ENCODE data around the gene MYOD1.

Gene MYOD1

DNA sequence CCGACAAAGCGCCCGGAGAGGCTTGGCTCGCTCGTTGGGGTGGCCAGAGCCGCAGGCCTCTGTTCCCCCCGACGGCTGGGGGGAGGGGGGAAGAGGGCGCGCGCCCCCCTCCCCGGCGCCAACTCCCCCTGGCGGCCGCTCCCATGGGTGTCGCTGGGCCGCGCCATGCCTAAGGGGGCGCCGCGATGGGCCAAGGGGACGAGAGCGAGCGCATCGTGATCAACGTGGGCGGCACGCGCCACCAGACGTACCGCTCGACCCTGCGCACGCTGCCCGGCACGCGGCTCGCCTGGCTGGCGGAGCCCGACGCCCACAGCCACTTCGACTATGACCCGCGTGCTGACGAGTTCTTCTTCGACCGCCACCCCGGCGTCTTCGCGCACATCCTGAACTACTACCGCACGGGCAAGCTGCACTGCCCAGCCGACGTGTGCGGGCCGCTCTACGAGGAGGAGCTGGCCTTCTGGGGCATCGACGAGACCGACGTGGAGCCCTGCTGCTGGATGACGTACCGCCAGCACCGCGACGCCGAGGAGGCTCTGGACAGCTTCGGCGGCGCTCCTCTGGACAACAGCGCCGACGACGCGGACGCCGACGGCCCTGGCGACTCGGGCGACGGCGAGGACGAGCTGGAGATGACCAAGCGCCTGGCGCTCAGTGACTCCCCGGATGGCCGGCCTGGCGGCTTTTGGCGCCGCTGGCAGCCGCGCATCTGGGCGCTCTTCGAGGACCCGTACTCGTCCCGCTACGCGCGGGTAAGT is 16.6 kb downstream of the MYOD1 start:
- DNase-seq, result no peak

- DNase-seq, result no peak
Observed at GRCh38 chr11:17736579-17736893, 17.2 kb downstream of the MYOD1 start.

DNA sequence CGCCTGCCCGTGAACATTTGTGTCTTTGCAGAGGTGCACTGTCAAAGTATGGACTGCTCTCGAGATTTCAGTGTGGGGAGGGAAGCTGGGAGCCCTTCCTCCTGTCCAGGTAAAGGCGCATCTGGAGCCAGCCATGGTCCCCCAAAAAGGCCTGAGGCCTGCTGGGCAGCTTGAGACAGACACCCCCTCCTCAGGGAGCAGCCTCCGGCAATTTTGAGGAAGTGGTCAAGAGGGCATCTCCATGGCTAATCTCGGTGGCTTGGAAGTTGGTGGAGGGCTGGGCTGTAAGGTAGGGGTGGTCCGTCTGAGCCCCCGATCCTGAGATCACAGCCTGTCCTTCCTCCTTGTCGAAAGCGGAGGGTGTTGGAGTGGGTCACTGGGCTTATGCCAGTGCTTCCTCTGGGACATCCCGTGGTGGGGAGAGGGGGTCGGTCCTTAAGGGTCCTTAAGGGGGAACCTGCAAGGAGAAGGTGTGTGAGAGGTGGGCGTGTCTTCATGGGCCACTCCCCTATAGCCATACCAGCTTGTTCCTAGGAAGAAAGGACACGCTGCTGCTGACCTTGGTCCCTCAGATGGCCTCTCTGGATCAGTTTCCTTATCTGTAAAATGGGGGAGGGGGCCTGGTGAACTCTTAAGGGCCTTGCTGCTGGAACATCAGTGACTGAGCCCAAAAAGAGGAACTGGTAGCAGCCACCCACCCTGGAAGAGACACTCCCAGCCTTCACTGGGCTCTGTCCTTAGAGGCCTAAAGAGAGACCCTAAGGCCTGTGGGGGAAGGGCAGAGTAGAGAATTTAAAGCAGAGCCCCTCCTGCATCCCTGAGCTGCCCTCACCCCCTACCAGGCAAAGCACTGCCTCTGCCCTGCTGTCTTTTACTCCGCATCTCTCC is 17.8 kb downstream of the MYOD1 start:
- DNase-seq, result no peak

- DNase-seq, result no peak
Observed at GRCh38 chr11:17738151-17738973, 19.0 kb downstream of the MYOD1 start.

- no peak for DNase-seq
Observed at GRCh38 chr11:17739945-17740338, 20.6 kb downstream of the MYOD1 start.

DNA sequence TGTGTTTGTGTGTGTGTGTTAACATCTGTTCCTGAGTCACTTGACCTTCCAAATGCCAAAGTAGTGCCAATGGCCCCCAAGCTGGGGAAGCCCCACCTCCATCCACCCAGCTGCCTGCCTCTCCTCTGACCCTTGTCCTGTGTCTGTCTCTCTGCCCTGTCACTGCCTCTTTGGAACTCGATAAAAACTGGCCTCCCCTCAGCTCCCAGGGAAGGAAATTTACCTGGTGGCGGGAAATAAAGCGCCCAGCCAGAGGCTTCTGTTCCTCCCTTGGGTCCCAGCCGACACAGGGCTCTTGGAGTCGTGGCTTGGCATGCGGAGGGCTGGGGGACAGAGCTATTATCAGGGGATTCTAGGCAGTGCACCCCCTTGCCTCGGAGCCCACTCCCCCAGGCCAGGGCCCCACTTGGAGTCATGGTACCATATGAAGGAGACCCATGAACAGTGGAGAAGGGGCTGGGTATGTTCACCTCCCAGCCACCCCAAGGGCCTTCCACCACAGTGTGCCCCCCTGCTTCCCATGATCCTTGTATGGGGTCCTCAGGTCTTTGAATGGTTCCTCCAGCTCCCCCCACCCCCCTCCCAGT is 21.4 kb downstream of the MYOD1 start:
- DNase-seq, result no peak

DNA sequence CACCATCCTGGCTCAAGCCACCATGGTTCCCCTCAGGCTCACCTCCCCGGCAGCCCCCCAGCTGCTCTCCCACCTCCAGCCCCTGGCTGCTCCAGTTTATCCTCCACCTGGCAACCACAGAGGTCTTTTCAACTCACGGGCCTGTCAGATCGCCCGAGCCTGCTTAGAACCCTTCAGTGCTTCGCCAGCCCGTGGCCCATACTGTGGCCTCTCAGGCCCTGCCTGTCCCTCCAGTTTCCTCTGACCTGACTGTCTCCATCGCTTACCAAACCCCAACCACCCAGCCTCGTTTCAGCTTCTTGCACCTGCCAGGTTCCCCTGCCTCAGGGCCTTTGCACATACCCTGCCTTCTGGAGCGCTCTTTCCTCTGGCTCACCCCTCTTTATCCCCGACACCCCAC is 22.1 kb downstream of the MYOD1 start:
- DNase-seq, result no peak

- DNase-seq, result no peak
Observed at GRCh38 chr11:17742019-17742418, 22.6 kb downstream of the MYOD1 start.

DNA sequence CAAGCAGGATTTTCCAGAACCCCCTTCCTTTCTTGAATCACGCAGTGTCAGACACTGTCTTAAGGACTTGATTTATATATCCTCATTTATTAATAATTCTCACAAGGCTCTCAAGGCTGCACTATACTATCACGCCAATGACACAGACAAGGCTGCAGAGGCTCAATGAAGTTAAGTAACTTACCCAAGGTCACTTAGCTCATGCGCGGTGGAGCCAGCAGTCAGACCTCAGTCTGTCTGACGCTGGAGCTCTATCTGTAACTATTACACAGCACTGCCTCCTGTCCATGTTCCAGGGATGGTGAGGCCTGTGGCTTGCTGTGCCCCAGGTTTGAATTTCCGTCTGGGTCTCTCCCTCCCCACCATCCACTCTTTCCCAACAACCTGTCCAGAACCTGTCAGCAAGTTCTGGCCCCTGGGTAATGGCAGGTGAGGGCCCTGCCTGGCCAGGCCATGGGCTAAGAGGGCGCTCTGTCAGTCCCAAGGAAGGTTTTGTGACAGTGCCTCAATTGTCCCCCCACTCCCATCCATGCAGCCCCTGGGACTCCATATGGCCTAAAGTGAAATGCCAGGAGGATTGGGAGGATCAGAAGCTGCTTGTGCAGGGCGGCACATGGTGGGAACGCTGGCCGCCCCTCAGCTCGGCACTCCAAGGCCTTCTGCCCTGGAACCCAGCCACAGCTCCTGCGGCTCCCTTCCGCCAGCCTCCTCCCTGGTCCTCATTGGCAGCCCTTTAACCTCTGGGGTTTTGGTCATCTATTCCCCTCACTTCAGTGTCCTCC is 23.8 kb downstream of the MYOD1 start:
- no peak for DNase-seq

- DNase-seq, result no peak
Observed at GRCh38 chr11:17743808-17744119, 24.4 kb downstream of the MYOD1 start.

DNA sequence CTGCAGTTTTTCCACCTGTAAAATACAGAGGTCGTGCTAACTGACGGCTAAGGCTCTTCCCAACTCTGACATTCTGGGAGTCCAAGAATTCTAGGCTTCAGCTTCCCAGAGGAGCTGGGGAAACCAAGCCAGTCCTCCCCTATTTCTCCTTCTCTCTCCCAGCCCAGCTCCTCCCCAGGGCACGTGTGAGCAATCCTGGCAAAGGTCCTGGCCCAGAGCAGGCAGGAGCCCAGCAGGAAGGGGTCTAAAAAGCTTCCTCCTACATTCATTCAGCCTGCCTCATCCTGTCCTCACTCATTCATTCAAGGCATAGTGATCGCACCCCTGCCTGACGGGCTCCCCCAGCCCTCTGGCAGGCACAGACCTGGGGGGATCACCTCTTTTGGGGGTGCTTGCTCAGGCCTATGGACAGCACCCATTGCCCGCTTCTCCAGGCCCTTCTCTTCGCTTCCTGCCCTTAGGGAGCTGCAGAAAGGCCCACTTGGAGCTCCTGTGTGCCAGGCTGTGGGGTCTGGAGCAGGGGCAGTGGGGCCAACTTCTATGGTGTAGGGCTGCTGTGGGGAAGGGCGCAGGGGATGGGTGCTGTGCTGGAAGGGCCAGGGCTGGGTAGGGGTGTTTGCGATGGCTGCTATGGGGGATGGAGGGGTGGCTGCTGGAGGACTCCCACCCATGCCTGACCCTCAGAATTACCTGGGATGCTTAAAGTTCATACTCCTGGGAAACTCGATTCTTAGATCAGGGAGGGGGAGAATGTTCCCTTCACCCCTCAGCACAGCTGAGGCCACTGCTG is 25.0 kb downstream of the MYOD1 start:
- no peak for DNase-seq

GRCh38 chr11:17745023-17745772 is 25.8 kb downstream of the MYOD1 start:
- no peak for DNase-seq

DNA sequence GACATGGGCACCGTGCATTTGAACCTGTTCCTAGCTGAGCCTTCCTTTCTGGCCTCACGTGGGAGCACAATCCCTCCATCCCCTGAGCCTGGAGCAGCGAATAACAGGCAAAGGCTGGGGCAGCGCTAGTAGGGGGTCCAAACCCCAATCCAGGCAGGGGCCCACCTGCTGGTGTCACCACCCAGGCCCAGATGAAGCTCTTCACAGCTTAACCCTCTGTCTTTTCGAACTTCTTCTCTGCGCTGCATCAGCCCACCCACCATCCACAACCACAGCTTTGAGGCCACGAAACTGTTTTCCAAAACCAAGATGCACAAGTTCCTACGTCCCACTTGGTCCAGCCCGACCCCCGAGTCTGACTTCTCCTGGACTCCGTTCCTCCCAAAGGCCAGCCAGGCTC is 26.7 kb downstream of the MYOD1 start:
- DNase-seq, result no peak

DNA sequence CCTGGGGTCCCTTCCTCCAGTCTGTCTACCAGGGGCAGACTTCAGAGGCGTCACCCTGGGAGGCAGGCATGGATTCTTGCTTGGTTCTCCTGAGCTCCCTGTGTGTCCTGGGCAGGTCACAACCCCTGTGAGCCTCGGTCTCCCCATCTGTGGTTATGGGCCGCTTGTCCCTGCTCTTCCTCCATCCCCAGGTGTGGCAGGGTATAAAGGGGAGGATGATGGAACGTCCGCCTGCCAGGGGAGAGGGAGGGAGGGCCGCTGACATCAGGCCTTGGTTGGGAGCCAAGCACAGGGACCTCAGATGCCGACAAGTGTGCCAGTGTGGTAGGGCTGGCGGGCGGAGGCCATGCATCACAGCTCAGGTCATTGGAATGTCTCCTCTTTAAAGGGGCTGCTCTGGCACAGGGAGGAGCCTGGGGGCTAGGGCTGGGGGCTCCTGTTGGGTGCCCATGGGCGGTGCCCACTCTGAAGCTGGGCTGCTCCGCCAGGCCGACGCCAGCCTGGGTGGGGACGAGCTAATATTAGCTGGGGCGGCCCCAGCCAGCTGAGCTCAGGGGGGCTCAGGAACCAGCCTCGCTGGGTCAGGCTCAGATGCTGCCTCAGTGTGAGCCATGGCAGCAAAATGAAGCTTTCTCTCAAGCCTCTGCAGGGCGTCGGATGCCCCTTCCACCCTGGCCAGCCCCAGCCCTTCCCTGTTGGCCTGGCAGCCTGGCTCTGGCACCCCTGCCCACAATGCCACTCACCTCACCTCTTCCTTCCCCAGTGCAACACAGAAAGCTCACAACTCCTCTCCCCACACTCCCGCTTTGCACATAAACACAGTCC is 28.0 kb downstream of the MYOD1 start:
- DNase-seq, result no peak

- no peak for DNase-seq
Observed at GRCh38 chr11:17748044-17748443, 28.7 kb downstream of the MYOD1 start.

- peak; percentile 4 for DNase-seq
Observed at GRCh38 chr11:17748761-17749721, 29.7 kb downstream of the MYOD1 start.

DNA sequence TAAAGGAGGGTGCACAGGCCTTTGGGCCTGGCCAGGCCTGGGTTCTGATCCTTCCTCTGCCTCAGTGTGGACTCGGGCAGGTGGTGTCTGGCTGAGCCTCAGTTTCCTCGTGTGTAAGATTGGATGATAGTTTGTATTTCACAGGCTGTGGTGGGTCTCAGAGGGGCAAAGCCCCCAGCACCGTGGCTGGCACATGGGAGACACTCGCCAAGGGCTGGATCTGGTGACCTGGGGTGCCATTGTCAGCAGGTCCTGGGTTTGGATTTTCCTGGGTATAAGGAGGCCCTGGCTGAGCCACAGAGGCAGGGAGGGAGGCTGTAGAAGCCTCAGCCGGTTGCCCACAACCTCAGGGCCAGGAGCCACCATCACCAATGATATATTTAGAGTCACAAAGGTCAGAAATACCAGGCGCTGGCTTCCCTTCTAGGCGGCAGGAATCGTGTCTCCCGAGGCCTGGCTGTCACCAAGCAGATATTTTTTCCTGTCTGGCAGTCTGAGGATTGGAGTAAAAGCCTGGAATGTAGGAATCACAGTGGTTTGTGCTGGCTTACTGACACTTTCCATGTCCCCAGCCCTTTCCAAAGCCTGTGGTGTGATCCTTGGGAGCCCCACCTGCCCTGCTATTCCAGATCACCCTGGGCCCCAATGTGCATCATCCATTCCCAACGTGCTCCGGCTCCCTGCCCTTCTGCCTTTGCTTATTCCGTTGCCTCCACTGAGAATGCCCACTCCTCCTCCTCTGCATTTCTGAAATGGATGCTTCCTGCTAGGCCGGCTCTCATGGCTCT is 30.8 kb downstream of the MYOD1 start:
- peak; percentile 6 for DNase-seq

- peak; percentile 1 for DNase-seq
Observed at GRCh38 chr11:17750801-17751165, 31.4 kb downstream of the MYOD1 start.
